ENCODE data around the gene PTPRM.

DNA sequence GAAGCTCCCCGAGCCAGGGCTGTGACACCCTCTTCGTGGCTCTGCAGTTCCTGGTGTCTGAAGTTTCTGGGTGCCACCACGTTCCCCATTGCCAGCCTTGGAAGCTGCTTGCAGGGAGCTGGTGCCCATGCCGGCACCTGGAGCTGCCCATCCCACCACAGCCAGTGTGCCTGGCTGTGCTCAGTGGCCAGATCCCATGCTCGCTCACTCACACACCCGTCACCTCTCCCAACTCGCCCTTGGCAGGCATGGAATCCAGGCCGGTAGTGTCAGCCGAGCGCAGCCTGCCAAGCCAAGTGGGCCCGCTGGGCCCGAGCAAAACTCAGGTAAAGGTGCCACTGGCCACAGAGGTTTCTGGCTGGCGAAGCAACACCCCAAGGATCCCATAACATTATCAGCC is 370.2 kb downstream of the PTPRM start:
- TF ChIP-seq, protein P1, sequence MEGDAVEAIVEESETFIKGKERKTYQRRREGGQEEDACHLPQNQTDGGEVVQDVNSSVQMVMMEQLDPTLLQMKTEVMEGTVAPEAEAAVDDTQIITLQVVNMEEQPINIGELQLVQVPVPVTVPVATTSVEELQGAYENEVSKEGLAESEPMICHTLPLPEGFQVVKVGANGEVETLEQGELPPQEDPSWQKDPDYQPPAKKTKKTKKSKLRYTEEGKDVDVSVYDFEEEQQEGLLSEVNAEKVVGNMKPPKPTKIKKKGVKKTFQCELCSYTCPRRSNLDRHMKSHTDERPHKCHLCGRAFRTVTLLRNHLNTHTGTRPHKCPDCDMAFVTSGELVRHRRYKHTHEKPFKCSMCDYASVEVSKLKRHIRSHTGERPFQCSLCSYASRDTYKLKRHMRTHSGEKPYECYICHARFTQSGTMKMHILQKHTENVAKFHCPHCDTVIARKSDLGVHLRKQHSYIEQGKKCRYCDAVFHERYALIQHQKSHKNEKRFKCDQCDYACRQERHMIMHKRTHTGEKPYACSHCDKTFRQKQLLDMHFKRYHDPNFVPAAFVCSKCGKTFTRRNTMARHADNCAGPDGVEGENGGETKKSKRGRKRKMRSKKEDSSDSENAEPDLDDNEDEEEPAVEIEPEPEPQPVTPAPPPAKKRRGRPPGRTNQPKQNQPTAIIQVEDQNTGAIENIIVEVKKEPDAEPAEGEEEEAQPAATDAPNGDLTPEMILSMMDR (IDR thresholded peaks at IDR 0.05; ENCODE audit: low read depth, low read length), result no peak
- TF ChIP-seq, protein P2, sequence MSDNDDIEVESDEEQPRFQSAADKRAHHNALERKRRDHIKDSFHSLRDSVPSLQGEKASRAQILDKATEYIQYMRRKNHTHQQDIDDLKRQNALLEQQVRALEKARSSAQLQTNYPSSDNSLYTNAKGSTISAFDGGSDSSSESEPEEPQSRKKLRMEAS (IDR thresholded peaks at IDR 0.05; ENCODE audit: low read depth, low read length), result no peak
- TF ChIP-seq MYC (IDR thresholded peaks at IDR 0.05; ENCODE audit: low read depth, low read length) (no peak), POLR2A (IDR thresholded peaks at IDR 0.05; ENCODE audit: extremely low read depth, insufficient read length) (no peak)
